Spleen (tissue), 11 donors: ENCODE results near the gene B3GNT9. TPM values are rescaled to one million over a fixed set of nuclear protein-coding genes. Genes with fewer than 3 reads are reported as not detected.

Experiments
- DNase-seq: peaks from one replicate; pipeline ENCODE4 v3.0.0-alpha.2; 2020
- H3K27ac ChIP-seq, 8 donors: fragments of 200-600 bp; sonication (generic) in 7 of 8; 1 replicate in 4 of 8; 2 replicates in 4 of 8; pipeline versions ENCODE4 v1.5.0 to v1.8.0; 2016 to 2021; ENCODE audit warnings: inconsistent platforms in 4 of 8, mild to moderate bottlenecking in 4 of 8, moderate library complexity in 1 of 8
- H3K27me3 ChIP-seq, 7 donors: fragments of 200-600 bp; sonication (generic) in 6 of 7; replicated peaks in 1 of 7; 1 replicate in 4 of 7; 2 replicates in 3 of 7; pipeline versions ENCODE4 v1.5.0 to v1.8.0; 2016 to 2021; ENCODE audit warnings: inconsistent platforms in 3 of 7, mild to moderate bottlenecking in 1 of 7
- H3K36me3 ChIP-seq, 6 donors: fragments of 200-600 bp; sonication (generic) in 5 of 6; 1 replicate in 4 of 6; 2 replicates in 2 of 6; pipeline versions ENCODE4 v1.5.0 to v1.8.0; 2016 to 2021; ENCODE audit warnings: inconsistent platforms in 2 of 6
- H3K4me1 ChIP-seq, 6 donors: fragments of 200-600 bp; sonication (generic) in 5 of 6; 1 replicate in 3 of 6; 2 replicates in 3 of 6; pipeline versions ENCODE4 v1.5.0 to v1.8.0; 2016 to 2021; ENCODE audit warnings: inconsistent platforms in 3 of 6
- H3K4me3 ChIP-seq, 8 donors: fragments of 200-600 bp; sonication (generic) in 7 of 8; 1 replicate in 4 of 8; 2 replicates in 4 of 8; pipeline versions ENCODE4 v1.5.0 to v1.8.0; 2016 to 2021; ENCODE audit warnings: inconsistent platforms in 4 of 8, mild to moderate bottlenecking in 4 of 8, moderate library complexity in 2 of 8
- H3K9me3 ChIP-seq, 8 donors: fragments of 200-600 bp; sonication (generic) in 7 of 8; 1 replicate in 4 of 8; 2 replicates in 4 of 8; pipeline versions ENCODE4 v1.5.0 to v1.8.0; 2016 to 2021; ENCODE audit warnings: inconsistent platforms in 4 of 8
- POLR2A ChIP-seq, 3 donors: fragments of 450-650 bp; IDR thresholded peaks; one replicate each; pipeline ENCODE4 v1.5.1; 2017; ENCODE audit warnings: antibody characterized with exemption in 3 of 3, mild to moderate bottlenecking in 1 of 3
- POLR2AphosphoS5 ChIP-seq, 3 donors: sonication (generic); formaldehyde crosslinking; IDR thresholded peaks; one replicate each; pipeline ENCODE4 v1.5.1; 2017; ENCODE audit warnings: antibody characterized with exemption in 3 of 3
- WGBS, 5 donors: extraction: QIAGEN DNeasy Blood & Tissue Kit in 3 of 5; methylation state at CpG; one replicate each; pipeline versions ENCODE4 v1.1.5 to v1.1.7; 2013 to 2018; 5-methylcytosine and 5-hydroxymethylcytosine counted together
- intact Hi-C: fragments of 100-400 bp; cut with DNase I; formaldehyde crosslinking; loops from one replicate; pipeline ENCODE4 v1.15.0; 2023; ENCODE audit warnings: low total_unique reads
- polyA plus RNA-seq, 3 donors: library from polyadenylated mRNA; stranded (reverse); fragments of 200-250 nt; gene quantifications; one replicate each; pipeline ENCODE4 v1.2.1, GENCODE V29; 2013
- total RNA-seq, 7 donors: library from RNA; depleted of rRNA in 3 of 7; stranded (reverse); fragments of >200 nt in 3 of 7; fragmentation: NEBNext Ultra II Directional in 4 of 7; extraction: Animal tissue kit (Norgen Biotek cat#: 25700) in 4 of 7; gene quantifications; one replicate each; pipeline versions ENCODE4 v1.1.0 to v1.2.1, GENCODE V29; 2016 to 2021
- TF ChIP-seq, protein P1 (sequence below), 11 experiments: fragments of 200-600 bp in 7 of 11; fragments of 450-650 bp in 4 of 11; sonication (generic) in 4 of 11; IDR thresholded peaks in 8 of 11; conservative IDR thresholded peaks in 3 of 11; 1 replicate in 7 of 11; 2 replicates in 4 of 11; pipeline versions ENCODE4 v1.4.0 to v1.8.0; 2016 to 2021; ENCODE audit warnings: antibody characterized with exemption in 11 of 11, inconsistent platforms in 4 of 11, mild to moderate bottlenecking in 1 of 11
- donor health status: healthy with polysubstance abuse.
- donor health status: DM: no; HTN: no; CAD: no; lungs with moderate emphysema.
- donor health status: DM: no; HTN: no; CAD: no.
- donor health status: Bipolar disorder and iron deficiency.
- donor health status: healthy.
- donor health status: DM: no; HTN: no; CAD: no.
- donor health status: DM: yes; HTN: yes; CAD: no.

The B3GNT9 gene
- total and polyA plus RNA-seq, 10 donors = 2.0 to 15.3 (median 7.6) TPM

DNA sequence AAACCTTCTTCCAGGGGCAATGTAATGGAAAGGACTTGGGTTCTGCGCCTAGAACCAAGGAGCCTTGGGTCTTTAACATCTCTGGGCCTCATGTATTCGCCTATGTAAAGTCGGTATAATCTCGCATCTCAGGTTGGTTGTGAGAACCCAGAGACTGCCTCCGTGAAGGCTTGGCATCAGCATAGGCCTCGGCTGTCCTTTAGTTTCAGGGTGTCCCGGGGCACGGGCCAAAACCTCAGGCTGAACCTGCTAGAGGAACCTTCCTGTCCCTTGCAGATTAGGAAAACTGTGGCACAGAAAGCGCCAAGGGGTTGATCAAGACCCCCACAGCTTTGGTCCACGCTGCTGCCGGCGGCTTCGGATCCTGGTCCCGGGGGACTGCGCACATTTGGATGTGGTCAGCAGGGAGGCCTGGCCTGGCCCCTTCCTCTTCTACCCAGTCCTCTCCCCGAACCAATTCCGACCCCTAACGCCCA, 41.8 kb downstream of the B3GNT9 start:
- peaks cover 11 to 76% (median 46%) of the 10 kb centered on the region in 6 donors for H3K4me1 ChIP-seq
- intact Hi-C loops = no loop called here
- peak overlapping the region; percentile 49 to 90 (median 86) for H3K27ac ChIP-seq

DNA sequence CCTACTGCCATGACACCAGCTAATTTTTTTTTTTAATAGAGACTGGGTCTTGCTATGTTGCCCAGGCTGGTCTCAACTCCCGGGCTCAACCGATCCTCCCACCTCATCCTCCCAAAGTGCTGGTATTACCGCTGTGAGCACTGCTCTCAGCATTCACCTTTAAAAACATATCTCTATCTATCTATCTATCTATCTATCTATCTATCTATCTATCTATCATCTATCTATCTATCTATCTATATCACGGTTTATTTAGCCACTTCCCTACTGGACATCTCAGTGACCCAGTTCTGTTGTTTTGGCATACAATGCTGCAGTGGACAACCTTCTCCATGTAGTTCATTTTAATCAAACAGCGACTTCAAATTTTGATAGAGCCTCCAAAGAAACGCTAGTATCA, 42.3 kb downstream of the B3GNT9 start:
- H3K27ac ChIP-seq = no peak overlapping the region
- 95 to 98% (median 97%) methylated on average over 6 of the region's 6 CpGs for WGBS, 5 donors
- no peak overlapping the region for H3K4me3 ChIP-seq
- H3K36me3 ChIP-seq = peaks cover 0 to 18% (median 0%) of the 10 kb centered on the region in 6 donors
- H3K4me1 ChIP-seq = peaks cover 11 to 74% (median 47%) of the 10 kb centered on the region in 6 donors
- intact Hi-C loops = no loop called here
- H3K9me3 ChIP-seq = no peaks in the 10 kb centered on the region
- H3K27me3 ChIP-seq = no peaks in the 10 kb centered on the region
- no peak for DNase-seq
- TF ChIP-seq, protein P1, sequence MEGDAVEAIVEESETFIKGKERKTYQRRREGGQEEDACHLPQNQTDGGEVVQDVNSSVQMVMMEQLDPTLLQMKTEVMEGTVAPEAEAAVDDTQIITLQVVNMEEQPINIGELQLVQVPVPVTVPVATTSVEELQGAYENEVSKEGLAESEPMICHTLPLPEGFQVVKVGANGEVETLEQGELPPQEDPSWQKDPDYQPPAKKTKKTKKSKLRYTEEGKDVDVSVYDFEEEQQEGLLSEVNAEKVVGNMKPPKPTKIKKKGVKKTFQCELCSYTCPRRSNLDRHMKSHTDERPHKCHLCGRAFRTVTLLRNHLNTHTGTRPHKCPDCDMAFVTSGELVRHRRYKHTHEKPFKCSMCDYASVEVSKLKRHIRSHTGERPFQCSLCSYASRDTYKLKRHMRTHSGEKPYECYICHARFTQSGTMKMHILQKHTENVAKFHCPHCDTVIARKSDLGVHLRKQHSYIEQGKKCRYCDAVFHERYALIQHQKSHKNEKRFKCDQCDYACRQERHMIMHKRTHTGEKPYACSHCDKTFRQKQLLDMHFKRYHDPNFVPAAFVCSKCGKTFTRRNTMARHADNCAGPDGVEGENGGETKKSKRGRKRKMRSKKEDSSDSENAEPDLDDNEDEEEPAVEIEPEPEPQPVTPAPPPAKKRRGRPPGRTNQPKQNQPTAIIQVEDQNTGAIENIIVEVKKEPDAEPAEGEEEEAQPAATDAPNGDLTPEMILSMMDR (IDR thresholded peaks at IDR 0.05 in 8 of 11, conservative IDR thresholded peaks at IDR 0.05 in 3 of 11) = no peak
- no peak for TF ChIP-seq POLR2AphosphoS5 (IDR thresholded peaks at IDR 0.05)
- no peak for TF ChIP-seq POLR2A (IDR thresholded peaks at IDR 0.05)

More for the DNA sequence above, 41.8 kb downstream of the B3GNT9 start:
- Histone ChIP-seq H3K9me3 (no peaks in the 10 kb centered on the region), H3K27me3 (no peaks in the 10 kb centered on the region), H3K4me3 (peak overlapping the region; percentile 67 to 99 (median 97)), H3K36me3 (peaks cover 0 to 20% (median 0%) of the 10 kb centered on the region in 6 donors)
- 72 to 87% (median 81%) methylated on average over 11 to 18 of the region's 18 CpGs for WGBS, 5 donors
- no peak for DNase-seq
- TF ChIP-seq POLR2AphosphoS5 (IDR thresholded peaks at IDR 0.05) = no peak
- no peak for TF ChIP-seq POLR2A (IDR thresholded peaks at IDR 0.05)
- TF ChIP-seq, protein P1 (IDR thresholded peaks at IDR 0.05 in 8 of 11, conservative IDR thresholded peaks at IDR 0.05 in 3 of 11) = no peak

- Histone ChIP-seq H3K36me3 (peaks cover 0 to 10% (median 0%) of the 10 kb centered on the region in 6 donors), H3K4me3 (no peak overlapping the region), H3K27me3 (no peaks in the 10 kb centered on the region), H3K4me1 (peaks cover 2 to 49% (median 33%) of the 10 kb centered on the region in 6 donors), H3K27ac (peak overlapping the region in 5 of 8 donors; percentile 37 to 76 (median 58)), H3K9me3 (no peaks in the 10 kb centered on the region)
- TF ChIP-seq POLR2AphosphoS5 (IDR thresholded peaks at IDR 0.05) = no peak
- 62 to 72% (median 68%) methylated on average over 5 of the region's 5 CpGs for WGBS, 5 donors
- no peak for DNase-seq
- intact Hi-C loops = no loop called here
These were observed 44.9 kb downstream of the B3GNT9 start for GRCh38 chr16:67105881-67106280.

- H3K27ac ChIP-seq = peak overlapping the region in 7 of 8 donors; percentile 12 to 76 (median 58)
- intact Hi-C loops = no loop called here
- H3K9me3 ChIP-seq = no peaks in the 10 kb centered on the region
These were observed 45.6 kb downstream of the B3GNT9 start for GRCh38 chr16:67105246-67105645.

DNA sequence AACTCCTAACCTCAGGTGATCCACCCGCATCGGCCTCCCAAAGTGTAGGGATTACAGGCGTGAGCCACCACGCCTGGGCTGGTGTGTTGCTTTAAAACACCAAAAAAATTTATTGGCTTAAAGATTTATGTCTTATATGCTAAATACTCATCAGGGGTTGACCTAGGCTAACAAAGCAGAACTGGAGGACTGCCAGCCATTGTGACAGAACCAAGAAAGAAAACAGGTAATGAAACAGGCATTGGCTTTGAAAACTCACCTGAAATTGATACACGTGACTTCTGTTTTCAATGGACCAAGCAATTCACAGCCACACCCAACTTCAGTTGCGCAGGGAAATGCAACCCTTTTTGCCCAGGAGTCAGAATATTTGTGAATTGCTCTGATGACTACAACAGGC, 46.0 kb downstream of the B3GNT9 start:
- WGBS, 5 donors = 74 to 89% (median 79%) methylated on average over 6 of the region's 6 CpGs
- H3K27ac ChIP-seq = peak overlapping the region in 7 of 8 donors; percentile 12 to 76 (median 58)

More at GRCh38 chr16:67105246-67105645, 45.6 kb downstream of the B3GNT9 start:
- Histone ChIP-seq H3K4me1 (peaks cover 0 to 42% (median 27%) of the 10 kb centered on the region in 6 donors), H3K36me3 (peaks cover 0 to 15% (median 1%) of the 10 kb centered on the region in 6 donors), H3K27me3 (no peaks in the 10 kb centered on the region), H3K4me3 (no peak overlapping the region)
- WGBS, 5 donors = 34 to 66% (median 43%) methylated on average over 2 of the region's 2 CpGs
- TF ChIP-seq POLR2AphosphoS5 (IDR thresholded peaks at IDR 0.05) = no peak
- no peak for DNase-seq

More for the DNA sequence above, 46.0 kb downstream of the B3GNT9 start:
- TF ChIP-seq POLR2AphosphoS5 (IDR thresholded peaks at IDR 0.05) (no peak), POLR2A (IDR thresholded peaks at IDR 0.05) (no peak)
- TF ChIP-seq, protein P1 (IDR thresholded peaks at IDR 0.05 in 8 of 11, conservative IDR thresholded peaks at IDR 0.05 in 3 of 11) = no peak
- Histone ChIP-seq H3K9me3 (no peaks in the 10 kb centered on the region), H3K36me3 (peaks cover 0 to 19% (median 4%) of the 10 kb centered on the region in 6 donors), H3K4me3 (no peak overlapping the region), H3K4me1 (peaks cover 0 to 41% (median 25%) of the 10 kb centered on the region in 6 donors), H3K27me3 (no peaks in the 10 kb centered on the region)
- intact Hi-C loops = no loop called here
- no peak for DNase-seq
